TTC549 (cell line): ENCODE measurements around the gene TBL1X.

Experiments used
- FAIRE-seq: peaks from 2 replicates; lab custom pipeline; 2012; peaks lifted over from hg19 to GRCh38; lab: Jason Lieb, UNC

TBL1X gene

GRCh38 chrX:9498236-9498635, 33.4 kb downstream of the TBL1X start:
- FAIRE-seq = no peak

DNA sequence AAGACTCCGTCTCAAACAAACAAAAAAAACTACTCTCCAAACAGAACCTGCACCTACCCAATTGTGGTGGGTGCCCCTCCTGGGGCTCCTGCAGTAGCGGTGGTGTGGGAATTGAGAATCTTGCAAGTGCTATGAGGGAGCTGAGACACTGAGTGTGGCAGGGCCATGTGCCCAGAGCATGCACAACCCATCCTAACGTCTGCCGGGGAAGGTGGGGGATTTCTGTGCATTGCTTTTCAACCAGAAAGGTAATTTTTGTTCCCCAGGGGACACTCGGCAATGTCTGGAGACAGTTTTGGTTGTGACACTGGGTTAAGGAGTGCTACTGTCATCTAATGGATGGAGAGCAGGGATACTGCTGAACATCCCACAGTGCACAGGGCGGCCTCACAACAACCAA, 35.7 kb downstream of the TBL1X start:
- FAIRE-seq = no peak

DNA sequence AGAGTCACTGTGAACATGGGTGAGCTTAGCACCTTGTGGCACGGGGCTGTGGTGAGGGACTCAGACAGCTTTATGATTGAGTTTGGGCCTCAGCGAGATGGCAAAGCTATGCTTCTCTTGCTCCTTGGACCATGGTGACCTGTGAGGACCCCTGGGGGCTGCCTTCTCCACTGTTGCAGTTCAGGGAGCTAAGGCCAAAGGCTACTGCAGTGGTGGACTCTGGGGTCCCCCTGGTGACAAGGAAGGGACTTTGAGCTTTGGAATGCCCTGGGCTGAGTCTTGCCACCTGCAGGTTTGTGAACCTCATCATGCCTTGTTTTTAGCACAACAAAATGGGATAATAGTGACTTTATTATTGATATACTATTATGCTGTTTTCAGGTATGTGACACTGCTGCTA, 36.5 kb downstream of the TBL1X start:
- FAIRE-seq = no peak

- no peak for FAIRE-seq
Observed at GRCh38 chrX:9503261-9503660, 38.4 kb downstream of the TBL1X start.

DNA sequence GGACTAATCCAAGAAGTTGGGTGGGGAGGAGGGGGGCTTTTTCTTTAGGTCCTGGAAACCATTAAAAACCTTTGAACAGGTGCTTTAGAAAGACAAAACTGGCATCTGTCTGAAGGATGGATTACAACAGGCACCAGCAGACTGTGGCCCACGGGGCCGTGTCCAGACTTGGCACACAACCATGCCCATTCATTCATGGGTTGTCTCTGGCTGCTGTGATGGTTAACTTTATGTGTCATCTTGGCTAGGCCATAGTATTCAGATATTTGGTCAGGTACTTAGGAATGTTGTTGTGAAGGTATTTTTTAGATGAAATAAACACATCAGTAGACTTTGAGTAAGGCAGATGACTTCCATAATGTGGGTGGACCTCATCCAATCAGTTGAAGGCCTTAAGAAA, 45.5 kb downstream of the TBL1X start:
- FAIRE-seq = no peak

DNA sequence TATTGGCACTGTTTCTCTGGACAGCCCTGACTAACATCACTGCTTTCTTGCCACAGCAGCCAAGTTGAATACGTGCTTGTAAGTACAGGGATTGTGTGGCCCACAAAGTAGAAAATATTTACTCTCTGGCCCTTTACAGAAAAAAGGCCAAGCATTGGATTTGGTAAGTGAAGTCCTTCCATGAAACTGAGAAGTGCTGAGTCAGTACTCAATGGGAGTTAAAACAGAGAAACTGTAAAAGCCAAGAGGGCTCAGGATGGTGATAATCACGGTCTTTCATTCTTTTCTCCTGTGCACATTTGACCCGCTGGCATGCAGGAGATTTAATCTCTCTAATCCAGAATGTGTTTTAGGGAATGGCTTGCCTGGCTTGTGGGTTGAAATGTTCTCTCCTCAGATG, 46.1 kb downstream of the TBL1X start:
- no peak for FAIRE-seq

GRCh38 chrX:9515489-9515888, 50.6 kb downstream of the TBL1X start:
- FAIRE-seq = no peak

DNA sequence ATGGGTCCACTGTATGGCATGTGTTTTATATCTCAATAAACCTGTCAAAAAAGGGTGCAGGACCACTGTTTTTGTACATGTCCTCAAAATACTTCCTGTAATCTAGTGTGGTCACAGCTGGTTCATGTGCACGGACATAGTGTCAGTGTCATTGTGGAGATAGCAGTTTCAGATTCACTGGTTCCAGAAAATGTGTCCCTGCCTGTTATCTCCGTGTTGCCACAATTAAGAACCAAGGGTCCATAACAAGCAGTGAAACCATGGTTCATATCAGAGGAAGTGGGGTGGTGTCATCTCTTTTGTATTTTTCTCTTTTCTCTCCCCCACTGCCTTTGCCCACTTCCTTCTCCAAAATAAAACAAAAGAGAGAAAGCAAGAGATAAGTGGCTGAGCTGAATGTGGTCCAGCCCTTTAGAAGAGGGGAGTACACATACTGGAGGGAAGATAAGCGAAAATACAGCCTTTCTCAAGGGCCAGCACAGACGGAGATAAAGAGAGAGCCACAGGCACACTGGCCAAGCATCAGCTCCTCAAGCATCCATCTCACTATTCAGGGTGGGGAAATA, 51.2 kb downstream of the TBL1X start:
- FAIRE-seq = no peak

- FAIRE-seq = no peak
Observed at GRCh38 chrX:9516635-9517034, 51.8 kb downstream of the TBL1X start.

DNA sequence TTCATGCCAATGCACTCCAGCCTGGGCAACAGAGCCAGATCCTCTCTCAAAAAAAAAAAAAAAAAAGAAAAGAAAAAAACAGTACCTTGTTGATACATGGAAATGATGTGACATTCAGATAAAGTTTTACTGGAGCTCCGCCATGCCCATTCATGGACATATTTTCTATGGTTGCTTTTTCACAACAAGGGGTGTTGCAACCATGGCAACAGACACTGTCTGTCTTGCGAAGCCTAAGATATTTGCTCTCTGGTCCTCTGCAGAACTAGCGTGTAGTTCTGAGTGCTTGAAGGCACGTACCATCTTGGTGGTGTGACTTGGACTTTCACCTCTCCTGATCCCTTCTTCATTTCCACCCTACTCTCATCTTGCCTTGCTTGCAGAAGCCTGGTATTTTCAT, 53.2 kb downstream of the TBL1X start:
- FAIRE-seq = no peak

- no peak for FAIRE-seq
Observed at GRCh38 chrX:9518889-9519288, 54.0 kb downstream of the TBL1X start.

DNA sequence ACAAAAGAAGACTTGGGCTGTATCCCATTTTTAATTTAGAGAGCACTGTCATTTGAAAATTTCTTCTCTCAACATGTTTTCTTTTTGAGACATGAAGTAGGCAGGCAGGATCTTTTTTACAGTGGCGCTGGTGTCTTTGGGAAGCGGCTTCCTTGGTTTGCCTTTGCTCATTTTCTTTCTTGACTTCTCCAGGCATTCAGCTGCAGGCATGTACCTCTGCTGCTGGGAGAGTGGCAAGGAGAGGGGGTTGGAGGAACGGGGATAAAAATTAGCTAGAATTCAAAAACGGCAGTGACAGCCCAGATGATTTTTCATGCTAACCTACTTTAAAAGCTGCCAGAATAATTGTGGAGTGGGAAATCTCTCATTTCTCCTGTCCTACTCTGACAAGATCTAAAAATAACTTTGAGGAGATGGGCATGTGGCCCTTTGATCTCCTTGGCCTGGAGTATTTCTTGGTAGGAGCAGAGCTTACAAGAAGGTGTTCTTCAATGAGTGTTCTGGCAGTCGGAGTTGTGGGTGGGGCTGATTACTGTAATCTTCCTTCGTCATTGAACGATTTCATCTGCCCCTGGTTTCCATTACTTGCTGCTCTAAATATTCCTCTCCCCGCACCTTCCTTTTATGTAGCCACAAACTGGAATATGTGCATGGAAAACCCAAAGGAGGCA, 54.8 kb downstream of the TBL1X start:
- no peak for FAIRE-seq

DNA sequence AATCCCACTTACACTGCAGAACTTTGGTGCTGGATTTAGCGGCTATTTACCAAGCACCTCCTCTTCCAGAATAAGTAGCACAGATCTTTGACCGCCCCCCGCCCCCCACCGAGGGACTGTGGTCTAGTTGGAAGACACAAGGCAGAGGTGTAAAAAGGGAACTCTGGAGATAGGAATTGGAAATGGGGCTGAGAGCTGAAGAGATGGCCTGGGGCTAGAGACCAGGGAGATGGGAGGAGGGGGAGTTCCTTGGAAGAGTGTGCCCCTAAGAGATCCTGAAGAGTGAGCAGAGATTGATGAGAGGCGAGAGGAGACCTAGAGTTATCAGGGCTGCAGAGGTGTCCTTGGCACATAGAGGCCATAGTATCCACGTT, 55.3 kb downstream of the TBL1X start:
- no peak for FAIRE-seq

DNA sequence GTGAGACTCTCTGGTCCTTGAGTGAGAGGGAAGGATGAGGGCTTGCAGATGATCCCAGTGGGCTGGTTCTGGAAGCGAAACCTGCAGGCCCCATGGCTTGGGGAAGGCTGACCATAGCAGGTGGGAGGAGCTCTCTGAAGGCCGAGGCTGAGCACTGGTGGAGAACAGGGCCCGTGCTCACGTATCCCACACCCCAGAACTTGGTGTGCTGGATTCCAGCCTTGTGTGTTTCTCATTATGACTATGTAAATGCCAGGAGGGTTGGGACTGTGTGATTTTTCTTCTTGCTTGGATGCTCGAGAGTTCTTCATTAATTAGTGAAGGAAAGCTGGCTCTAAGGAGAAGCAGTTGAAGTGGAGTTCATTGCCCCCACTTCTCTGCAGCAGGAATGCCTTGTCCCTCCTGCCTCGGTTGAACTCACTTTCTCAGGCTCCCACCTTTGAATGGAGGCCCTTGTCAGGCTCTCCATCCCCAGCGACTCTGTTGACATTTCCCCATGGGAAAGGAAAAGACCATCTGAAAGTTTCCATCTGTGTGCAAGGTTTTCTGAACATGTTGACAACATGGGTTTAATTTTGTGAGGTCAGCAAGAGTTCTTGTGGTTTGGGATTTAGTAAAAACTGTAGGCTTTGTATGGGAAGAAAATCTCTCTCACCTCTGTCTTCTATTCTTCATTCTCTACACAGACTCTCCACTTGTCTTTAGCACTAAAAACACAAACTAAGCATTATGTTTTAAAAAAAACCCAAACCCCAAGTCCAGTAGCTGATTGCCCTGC, 57.7 kb downstream of the TBL1X start:
- FAIRE-seq = no peak

- FAIRE-seq = no peak
Observed at GRCh38 chrX:9525511-9526248, 60.8 kb downstream of the TBL1X start.

DNA sequence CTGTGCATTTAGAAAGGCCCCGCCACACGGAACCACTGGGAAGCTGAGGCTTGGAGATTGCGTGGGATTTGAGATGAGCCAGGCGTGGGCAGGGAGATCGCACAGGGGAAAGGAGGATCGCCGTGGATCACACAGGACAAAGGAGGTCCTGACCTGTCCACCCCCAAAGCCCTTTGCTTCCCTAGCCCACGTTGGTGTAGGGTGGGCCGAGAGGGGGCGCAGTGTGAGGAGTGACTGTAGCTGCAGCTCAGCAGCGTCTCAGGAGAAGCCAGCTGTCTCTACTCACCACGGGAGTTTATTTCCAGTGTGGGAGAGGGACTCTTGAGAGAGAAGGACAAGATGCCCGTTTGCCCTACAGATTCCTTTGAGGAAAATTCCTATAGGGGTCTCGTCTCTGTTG, 62.1 kb downstream of the TBL1X start:
- no peak for FAIRE-seq

DNA sequence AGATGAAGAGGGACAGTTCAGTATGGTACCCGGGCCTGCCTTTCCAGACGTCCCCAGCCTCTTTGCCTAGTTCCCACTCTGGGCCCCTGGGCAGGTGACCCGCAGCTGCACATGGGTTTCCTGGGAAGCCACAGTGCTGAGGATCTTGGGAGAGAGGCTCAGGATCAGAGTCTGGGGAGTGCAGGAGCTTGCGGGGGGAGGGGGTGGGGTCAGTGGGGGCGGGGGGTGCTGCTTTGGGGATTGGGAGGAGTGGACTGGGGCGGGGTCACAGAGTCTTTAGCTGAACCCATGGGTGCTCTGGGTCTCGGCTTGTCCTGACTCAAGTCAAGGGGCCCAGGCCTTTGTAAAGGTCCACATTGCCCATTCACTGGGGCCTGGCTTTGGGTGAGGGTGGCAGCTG, 63.6 kb downstream of the TBL1X start:
- FAIRE-seq = no peak

GRCh38 chrX:9529223-9529622, 64.4 kb downstream of the TBL1X start:
- FAIRE-seq = no peak

GRCh38 chrX:9530848-9531274, 66.0 kb downstream of the TBL1X start:
- no peak for FAIRE-seq

GRCh38 chrX:9532349-9532748, 67.5 kb downstream of the TBL1X start:
- no peak for FAIRE-seq

- FAIRE-seq = no peak
Observed at GRCh38 chrX:9533611-9534010, 68.8 kb downstream of the TBL1X start.

GRCh38 chrX:9534686-9535085, 69.8 kb downstream of the TBL1X start:
- FAIRE-seq = no peak

GRCh38 chrX:9535101-9535500, 70.2 kb downstream of the TBL1X start:
- no peak for FAIRE-seq
